CD4-positive, alpha-beta T cell treated with Interleukin-6 at 100 ng/mL for 8 hours (primary cell): ENCODE measurements around the gene CHMP6.

Experiments
- DNase-seq: peaks from one replicate; pipeline ENCODE4 v3.0.0-alpha.2; 2020; ENCODE audit warnings: mixed read lengths, low spot score

Gene CHMP6

GRCh38 chr17:81043319-81043724 is 51.7 kb downstream of the CHMP6 start:
- DNase-seq = no peak

GRCh38 chr17:81043725-81044427 is 52.2 kb downstream of the CHMP6 start:
- no peak for DNase-seq

- DNase-seq = no peak
Observed at GRCh38 chr17:81044428-81044763, 52.8 kb downstream of the CHMP6 start.

- DNase-seq = no peak
Observed at GRCh38 chr17:81044764-81045589, 53.3 kb downstream of the CHMP6 start.

GRCh38 chr17:81045590-81046095 is 54.0 kb downstream of the CHMP6 start:
- no peak for DNase-seq

GRCh38 chr17:81046132-81046769 is 54.6 kb downstream of the CHMP6 start:
- no peak for DNase-seq

- no peak for DNase-seq
Observed at GRCh38 chr17:81046770-81047359, 55.2 kb downstream of the CHMP6 start.

- DNase-seq = no peak
Observed at GRCh38 chr17:81048827-81049371, 57.3 kb downstream of the CHMP6 start.

- DNase-seq = no peak
Observed at GRCh38 chr17:81049372-81049911, 57.8 kb downstream of the CHMP6 start.
